ENCODE data around the gene GRID2IP.

DNA sequence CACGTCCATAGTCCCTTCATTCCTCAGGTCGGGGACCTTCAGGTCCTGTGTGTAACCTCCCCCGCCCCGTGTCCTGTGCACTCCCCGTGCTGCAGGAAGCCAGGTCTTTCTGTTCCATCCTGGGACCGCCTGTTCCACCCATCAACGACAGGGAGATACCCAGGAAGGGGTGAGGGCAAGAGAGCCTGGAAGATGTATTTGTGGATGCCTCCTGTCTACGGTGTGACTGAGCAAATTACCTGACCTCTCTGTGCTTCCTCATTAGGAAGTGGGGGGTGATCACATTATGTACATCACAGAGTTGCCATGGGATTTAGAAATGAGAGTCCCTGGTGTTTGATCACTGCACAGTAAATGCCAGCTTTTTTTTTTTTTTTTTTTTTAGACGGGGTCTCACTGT, 46.3 kb downstream of the GRID2IP start:
- TF ChIP-seq CTCF (IDR thresholded peaks at IDR 0.05) (no peak), EP300 (IDR thresholded peaks at IDR 0.05) (no peak), POLR2A (IDR thresholded peaks at IDR 0.05) (no peak)

All from tibial nerve (tissue), 4 donors.